GM21786 (cell line): ENCODE results near the gene RHBDD3.

ENCODE experiments used
- ATAC-seq: cut with Tn5 transposase; IDR thresholded peaks from one replicate; pipeline ENCODE4 v1.9.1; 2021; ENCODE audit not compliant: unreplicated experiment

RHBDD3 gene

GRCh38 chr22:29269731-29270474 lies 2.1 kb upstream of the RHBDD3 start:
- ATAC-seq = no peak

GRCh38 chr22:29269230-29269604 lies 1.4 kb upstream of the RHBDD3 start:
- ATAC-seq = no peak

DNA sequence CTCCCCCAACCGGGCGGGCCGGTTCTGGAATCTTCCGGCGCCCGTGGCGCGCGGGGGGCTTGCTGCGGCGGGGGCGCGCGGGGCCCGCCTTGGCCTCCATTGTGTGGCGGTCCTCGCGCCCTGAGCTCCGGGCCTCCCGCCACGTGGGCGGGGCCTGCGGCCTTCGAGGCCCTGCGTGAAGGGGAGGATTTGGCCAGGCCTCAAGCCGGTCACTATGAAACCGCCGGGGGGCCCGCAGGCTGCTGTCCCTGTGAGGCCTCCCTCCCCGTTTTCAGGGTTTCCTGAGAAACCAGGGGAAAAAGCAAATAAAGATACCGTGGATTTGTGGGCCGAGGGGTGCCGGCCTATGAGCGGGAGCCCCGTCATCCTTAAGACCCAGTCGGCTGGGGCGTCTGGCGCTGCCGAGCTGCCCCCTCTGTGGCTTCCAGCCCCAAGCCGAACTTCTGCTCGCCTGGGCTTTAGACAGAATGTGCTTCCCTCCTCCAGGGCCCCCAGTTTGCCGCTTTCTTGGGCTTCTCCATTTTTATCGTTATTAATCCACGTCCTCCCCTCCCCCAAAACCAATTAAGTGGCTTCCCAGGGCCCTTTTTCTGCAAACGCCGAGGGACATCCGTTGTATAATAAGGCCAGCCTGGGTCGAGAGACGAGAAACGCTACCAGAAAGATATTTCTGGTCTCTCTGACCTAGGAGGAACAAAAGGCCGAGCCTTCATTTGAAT lies 889 bp upstream of the RHBDD3 start:
- ATAC-seq = peak; percentile 12

- ATAC-seq = no peak
Measured at GRCh38 chr22:29267462-29267857, 321 bp downstream of the RHBDD3 start.

- ATAC-seq = no peak
Measured at GRCh38 chr22:29266564-29267461, 968 bp downstream of the RHBDD3 start.

GRCh38 chr22:29265929-29266328 lies 1.9 kb downstream of the RHBDD3 start:
- ATAC-seq = no peak

- no peak for ATAC-seq
Measured at GRCh38 chr22:29265305-29265704, 2.5 kb downstream of the RHBDD3 start.

GRCh38 chr22:29263791-29264276 lies 3.9 kb downstream of the RHBDD3 start:
- ATAC-seq = no peak

DNA sequence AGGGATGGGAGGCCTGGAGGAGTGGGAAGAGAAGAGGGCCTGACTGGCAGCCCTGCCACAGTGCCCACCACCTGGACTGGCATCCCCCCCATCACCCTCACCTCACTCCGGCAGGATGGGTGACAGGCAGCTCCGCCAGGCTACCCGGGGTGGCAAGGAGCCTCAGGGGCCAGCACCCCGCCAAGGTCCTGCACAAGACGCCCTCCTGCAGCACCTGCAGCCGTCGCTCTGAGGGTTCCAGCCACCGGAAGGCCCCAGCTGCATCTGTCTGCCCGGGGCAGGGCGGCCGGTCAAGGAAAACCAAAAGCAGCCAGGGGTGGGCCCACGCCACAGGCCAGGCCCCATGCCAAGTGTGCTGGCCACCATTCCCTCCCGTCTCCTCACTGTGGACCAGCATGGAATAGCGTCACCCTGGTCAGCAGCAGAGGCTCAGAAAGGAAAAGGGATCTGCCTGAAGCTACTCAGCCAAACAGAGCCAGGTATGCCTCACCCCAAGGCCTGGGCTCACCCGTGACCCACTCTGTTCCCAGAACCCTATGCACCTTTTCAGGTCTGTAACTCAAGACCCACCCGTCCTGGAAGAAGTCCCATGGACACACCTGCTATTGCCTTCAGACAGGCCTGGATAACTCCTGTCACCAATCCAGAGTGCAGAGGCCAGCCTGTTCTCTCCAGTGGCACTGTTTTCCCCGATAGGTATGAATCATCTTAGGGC lies 7.0 kb downstream of the RHBDD3 start:
- no peak for ATAC-seq

DNA sequence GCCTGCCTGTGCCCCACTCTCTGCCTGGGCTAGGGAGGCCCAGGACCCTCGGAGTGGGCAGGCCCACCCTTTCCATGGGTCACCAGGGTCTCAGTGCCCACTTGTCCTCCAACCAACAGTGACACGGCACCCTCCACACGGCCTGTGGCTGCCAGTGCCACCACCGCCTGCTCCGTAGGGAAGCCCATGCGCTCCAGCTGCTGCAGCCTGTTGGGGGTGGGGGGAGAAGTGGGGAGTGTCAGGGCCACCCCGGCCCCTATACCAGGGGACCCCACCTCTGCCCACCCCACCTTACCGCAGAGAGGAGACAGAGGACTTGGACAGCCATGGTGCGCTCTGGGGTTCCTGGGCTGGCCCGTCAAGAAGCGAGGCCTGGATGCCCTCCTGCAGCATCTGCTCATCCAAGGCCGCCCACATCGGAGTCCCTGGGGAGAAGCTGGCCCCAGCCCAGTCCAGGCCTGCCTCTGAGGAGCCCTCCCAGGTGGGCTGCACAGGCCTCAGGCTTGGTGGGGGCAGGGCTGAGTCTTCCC lies 7.7 kb downstream of the RHBDD3 start:
- no peak for ATAC-seq

DNA sequence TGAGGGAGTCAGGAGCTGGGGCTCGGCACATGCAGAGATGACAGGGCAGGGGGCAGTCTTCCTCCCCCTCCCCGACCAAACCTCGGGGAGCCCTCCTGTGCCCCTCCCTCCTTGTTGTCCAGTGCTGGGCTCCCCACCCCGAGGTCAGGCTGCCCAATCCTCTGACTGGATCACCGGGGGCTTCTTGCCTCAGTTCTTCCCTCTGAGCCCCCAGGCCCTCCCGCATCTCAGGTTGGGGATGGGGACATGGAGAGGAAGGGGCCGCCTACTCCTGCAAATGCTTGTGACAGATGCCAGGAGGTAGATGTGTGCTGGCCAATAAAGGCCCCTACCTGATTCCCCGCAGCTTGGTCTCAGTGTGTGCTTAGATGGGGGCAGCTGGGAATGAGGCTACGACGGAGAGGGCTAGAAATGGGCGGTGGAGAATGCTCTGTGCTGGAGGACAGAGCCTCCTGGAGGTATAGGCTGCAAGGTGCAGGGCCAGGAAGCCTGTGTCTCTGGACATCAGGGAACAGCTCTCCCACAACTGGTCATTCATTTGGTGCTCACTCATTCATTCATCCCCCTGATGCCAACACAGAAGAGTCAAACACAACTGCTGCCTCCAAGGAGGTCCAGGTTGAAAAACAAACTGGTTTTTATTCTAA lies 8.4 kb downstream of the RHBDD3 start:
- ATAC-seq = no peak

DNA sequence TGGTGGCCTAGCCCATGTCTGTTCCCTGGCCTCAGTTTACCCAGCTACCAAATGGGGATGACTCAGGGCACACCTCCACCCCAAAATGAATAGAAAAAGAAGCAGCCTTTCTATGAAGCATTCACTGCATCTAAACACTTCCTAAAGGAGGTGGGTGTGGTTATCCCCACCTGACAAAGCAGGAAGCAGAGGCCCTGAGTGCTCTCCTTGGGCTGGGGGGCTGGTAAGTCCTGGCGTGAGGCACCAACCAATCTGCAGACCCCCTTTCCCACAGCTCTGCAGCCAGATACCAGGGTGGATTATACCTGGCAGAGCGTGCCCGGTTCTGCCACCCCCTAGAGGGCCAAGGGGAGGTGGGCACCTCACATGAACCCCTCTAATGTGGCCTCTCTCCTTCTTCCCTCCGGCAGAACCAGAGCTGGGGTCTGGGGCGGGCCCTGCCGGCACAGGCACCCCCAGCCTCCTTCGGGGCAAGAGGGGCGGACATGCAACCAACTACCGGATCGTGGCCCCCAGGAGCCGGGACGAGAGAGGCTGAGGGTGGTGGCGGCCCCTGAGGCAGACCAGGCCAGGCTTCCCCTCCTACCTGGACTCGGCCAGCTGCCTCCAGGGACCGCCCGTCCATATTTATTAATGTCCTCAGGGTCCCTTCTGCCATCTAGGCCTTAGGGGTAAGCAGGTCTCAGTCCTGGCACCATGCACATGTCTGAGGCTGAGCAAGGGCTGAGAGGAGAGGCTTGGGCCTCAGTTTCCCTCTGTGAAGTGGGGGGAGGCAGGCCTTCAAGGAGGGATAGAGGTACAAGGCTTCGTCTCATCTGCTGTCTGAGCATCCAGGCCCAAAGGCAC lies 9.2 kb downstream of the RHBDD3 start:
- no peak for ATAC-seq

DNA sequence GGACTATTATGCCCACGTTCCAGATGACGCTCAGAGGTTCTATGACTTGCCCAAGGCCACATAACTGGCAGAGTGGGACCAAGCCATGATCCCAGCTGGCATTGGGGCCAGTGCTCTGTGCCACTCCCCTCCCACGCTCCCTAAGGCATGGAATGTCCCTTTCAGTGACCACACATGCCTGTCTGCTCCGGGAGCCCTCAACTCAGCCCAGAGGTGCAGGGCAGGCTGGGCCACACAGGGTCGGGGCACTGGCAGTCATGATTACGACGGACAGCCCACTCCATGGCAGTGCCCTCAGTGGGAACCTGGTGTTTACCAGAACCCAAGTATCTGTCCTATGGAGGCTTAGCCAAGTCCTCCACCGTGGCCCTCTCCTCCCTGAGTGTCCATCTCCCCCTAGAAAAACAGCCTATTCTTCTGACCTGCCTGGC lies 10.0 kb downstream of the RHBDD3 start:
- ATAC-seq = no peak

DNA sequence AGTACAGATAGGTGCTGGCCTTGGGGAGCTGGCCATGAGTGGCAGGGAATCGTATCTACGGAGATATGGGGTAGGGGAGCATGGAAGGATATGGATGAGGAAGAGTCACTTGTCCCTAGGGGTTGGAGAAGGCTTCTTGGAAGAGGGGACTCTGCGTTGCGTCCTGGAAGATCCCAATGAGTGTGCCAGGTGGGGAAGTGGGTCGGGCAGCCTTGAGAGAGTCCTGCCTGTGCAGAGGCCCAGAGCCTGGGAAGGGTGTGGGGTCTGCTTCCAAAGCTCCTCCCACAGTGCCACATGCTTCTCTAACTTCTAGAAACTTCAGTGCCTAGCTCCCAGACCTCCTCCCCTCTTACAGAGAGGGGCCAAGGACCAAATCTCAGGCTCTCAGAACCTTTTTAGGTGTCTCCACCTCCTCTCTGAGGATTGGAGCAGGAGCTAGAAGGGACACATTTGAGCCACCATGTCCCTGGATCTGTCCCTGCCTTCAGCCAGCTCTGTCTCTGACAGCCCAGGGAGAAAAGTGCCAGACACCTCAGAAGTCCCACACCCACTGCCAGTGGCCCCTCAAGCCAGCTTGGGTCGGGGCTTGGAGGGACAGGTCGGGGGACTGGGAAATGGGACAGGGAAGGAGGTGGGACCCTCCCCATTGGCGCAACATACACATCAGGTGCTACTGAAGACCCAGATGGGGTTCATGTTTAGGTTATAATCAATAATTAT lies 11.0 kb downstream of the RHBDD3 start:
- no peak for ATAC-seq

DNA sequence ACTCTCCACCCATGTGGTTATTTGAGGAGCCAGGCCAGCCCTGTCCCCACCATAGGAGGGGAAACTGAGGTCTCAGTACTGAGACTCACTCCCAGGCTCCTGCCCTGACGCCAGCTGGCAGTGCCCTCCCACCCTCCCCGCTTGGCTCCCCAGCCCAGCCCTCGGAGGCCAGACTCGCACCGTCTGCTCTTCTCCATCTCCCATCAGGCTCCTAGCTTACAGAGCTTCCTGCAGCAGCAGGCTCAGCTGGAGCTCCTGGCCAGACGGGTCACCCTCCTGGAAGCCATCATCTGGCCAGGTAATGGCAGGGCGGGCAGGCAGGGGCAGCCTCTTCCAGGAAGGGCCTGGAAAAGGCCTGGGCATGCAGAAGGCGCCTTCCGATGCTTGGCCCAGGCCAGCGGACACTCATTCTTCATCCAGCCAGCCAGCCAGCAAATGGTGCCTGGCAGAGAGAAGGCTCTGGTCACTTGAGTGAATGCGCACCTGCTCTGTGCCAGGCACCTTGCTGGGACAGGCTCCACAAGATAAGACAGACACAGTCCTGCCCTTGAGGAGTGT lies 12.6 kb downstream of the RHBDD3 start:
- ATAC-seq = no peak

DNA sequence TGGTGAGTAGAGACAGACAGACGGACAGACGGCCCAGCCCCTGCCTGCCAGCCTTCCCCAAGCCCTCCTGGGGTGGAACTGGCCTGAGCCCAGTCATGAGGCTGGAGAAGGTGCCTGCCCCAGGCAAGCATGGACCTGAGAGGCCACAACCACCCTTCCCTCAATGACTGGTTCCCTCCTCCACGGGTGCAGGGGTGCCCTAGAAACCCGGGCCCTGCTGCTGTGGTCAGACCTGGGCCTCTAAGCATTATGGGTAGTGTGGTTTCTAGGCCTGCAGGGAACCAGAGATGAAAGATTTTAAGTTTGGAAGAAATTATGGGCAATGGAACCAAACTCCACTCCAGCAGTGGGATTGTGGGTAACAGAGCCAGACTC lies 13.5 kb downstream of the RHBDD3 start:
- ATAC-seq = no peak

GRCh38 chr22:29253561-29254285 lies 14.1 kb downstream of the RHBDD3 start:
- ATAC-seq = no peak
